ENCODE measurements around the gene P3R3URF.

- TF ChIP-seq ESRRB (CRISPR knock-in tag; IDR thresholded peaks at IDR 0.05; ENCODE audit: borderline replicate concordance) (no peak), NKRF (IDR thresholded peaks at IDR 0.05; ENCODE audit: borderline replicate concordance) (no peak)
These were observed 47.2 kb upstream of the P3R3URF start for GRCh38 chr1:46223472-46223943.
